Thymus (tissue), 14 donors: Measurements from ENCODE around the gene IFRD2. TPM values are rescaled to one million over a fixed set of nuclear protein-coding genes. Genes with fewer than 3 reads are reported as not detected.

Experiments used
- DNase-seq, 9 donors: peaks; one replicate each; pipeline ENCODE4 v3.0.0-alpha.2; 2013; ENCODE audit warnings: low spot score in 9 of 9, low read depth in 6 of 9, missing footprints in 1 of 9
- H3K27ac ChIP-seq, 2 donors: one replicate each; pipeline ENCODE4 v1.5.1; 2013; ENCODE audit warnings: control low read depth in 1 of 2, low read depth in 1 of 2, low read length in 1 of 2, mild to moderate bottlenecking in 1 of 2, moderate library complexity in 1 of 2
- H3K27me3 ChIP-seq, 2 donors: one replicate each; pipeline ENCODE4 v1.5.1; 2013; ENCODE audit warnings: low read length in 1 of 2; ENCODE audit not compliant: control insufficient read depth in 2 of 2, insufficient read depth in 1 of 2
- H3K36me3 ChIP-seq, 2 donors: one replicate each; pipeline ENCODE4 v1.5.1; 2013; ENCODE audit warnings: low read length in 1 of 2, mild to moderate bottlenecking in 1 of 2, moderate library complexity in 1 of 2; ENCODE audit not compliant: control insufficient read depth in 2 of 2, insufficient read depth in 2 of 2
- H3K4me1 ChIP-seq, 2 donors: one replicate each; pipeline ENCODE4 v1.5.1; 2013; ENCODE audit warnings: low read length in 2 of 2; ENCODE audit not compliant: control insufficient read depth in 2 of 2, insufficient read depth in 2 of 2
- H3K4me3 ChIP-seq, 2 donors: one replicate each; pipeline ENCODE4 v1.5.1; 2013; ENCODE audit warnings: low read length in 2 of 2, control low read depth in 1 of 2, mild to moderate bottlenecking in 1 of 2
- H3K9me3 ChIP-seq, 2 donors: one replicate each; pipeline ENCODE4 v1.5.1; 2013; ENCODE audit warnings: low read length in 1 of 2, mild to moderate bottlenecking in 1 of 2; ENCODE audit not compliant: control insufficient read depth in 2 of 2, insufficient read depth in 1 of 2
- WGBS: extraction: QIAGEN DNeasy Blood & Tissue Kit; methylation state at CpG from one replicate; pipeline ENCODE4 v1.1.7; 2013; 5-methylcytosine and 5-hydroxymethylcytosine counted together
- long read RNA-seq, 10 donors: transcript quantifications; one replicate each; lab custom pipeline, GENCODE V29; 2026
- polyA plus RNA-seq: library from polyadenylated mRNA; stranded (reverse); fragments of 200-250 nt; gene quantifications from one replicate; pipeline ENCODE4 v1.2.3, GENCODE V29; 2013
- total RNA-seq: library from RNA; stranded (reverse); fragments of 120-200 nt; gene quantifications from one replicate; pipeline ENCODE4 v1.2.4, GENCODE V29; 2013
- donor health status: healthy.

IFRD2 gene
- total RNA-seq (31.0 TPM), polyA plus RNA-seq (52.3 TPM)
- long read RNA-seq, donor 1, partial matches to known transcripts: 0 of 3 reads
- long read RNA-seq, donor 1, other reads (novel, unspliced or antisense): 0 of 3 reads
- long read RNA-seq, donor 2, transcript IFRD2-202 (12 exons, 2,109 nt): major isoform, 15 of 15 reads
- long read RNA-seq, donor 2, partial matches to known transcripts: 0 of 15 reads
- long read RNA-seq, donor 2, other reads (novel, unspliced or antisense): 0 of 15 reads
- long read RNA-seq, donor 3, transcript IFRD2-202 (12 exons, 2,109 nt): major isoform, 8 of 13 reads
- long read RNA-seq, donor 3, partial matches to known transcripts: 0 of 13 reads
- long read RNA-seq, donor 3, other reads (novel, unspliced or antisense): 0 of 13 reads
- long read RNA-seq, donor 4, transcript IFRD2-202 (12 exons, 2,109 nt): major isoform, 6 of 7 reads
- long read RNA-seq, donor 4, partial matches to known transcripts: 0 of 7 reads
- long read RNA-seq, donor 4, other reads (novel, unspliced or antisense): 0 of 7 reads
- long read RNA-seq, donor 5, transcript IFRD2-202 (12 exons, 2,109 nt): major isoform, 18 of 33 reads
- long read RNA-seq, donor 5, transcript IFRD2-206 (2 exons, 891 nt): minor isoform, 5 of 33 reads
- long read RNA-seq, donor 5, partial matches to known transcripts: 10 of 33 reads
- long read RNA-seq, donor 5, other reads (novel, unspliced or antisense): 0 of 33 reads
- long read RNA-seq, donor 6, transcript IFRD2-202 (12 exons, 2,109 nt): major isoform, 12 of 13 reads
- long read RNA-seq, donor 6, partial matches to known transcripts: 0 of 13 reads
- long read RNA-seq, donor 6, other reads (novel, unspliced or antisense): 0 of 13 reads
- long read RNA-seq, donor 7, transcript IFRD2-202 (12 exons, 2,109 nt): major isoform, 8 of 10 reads
- long read RNA-seq, donor 7, partial matches to known transcripts: 0 of 10 reads
- long read RNA-seq, donor 7, other reads (novel, unspliced or antisense): 0 of 10 reads
- long read RNA-seq, donor 8, partial matches to known transcripts: 0 of 7 reads
- long read RNA-seq, donor 8, other reads (novel, unspliced or antisense): 0 of 7 reads
- long read RNA-seq, donor 9, transcript IFRD2-202 (12 exons, 2,109 nt): major isoform, 6 of 8 reads
- long read RNA-seq, donor 9, partial matches to known transcripts: 0 of 8 reads
- long read RNA-seq, donor 9, other reads (novel, unspliced or antisense): 0 of 8 reads
- long read RNA-seq, donor 10, transcript IFRD2-202 (12 exons, 2,109 nt): major isoform, 5 of 7 reads
- long read RNA-seq, donor 10, partial matches to known transcripts: 0 of 7 reads
- long read RNA-seq, donor 10, other reads (novel, unspliced or antisense): 0 of 7 reads

GRCh38 chr3:50292159-50293078, at the start of gene IFRD2:
Gene IFRD2 (minus strand): TSS chr3:50292429. CDS start chr3:50292274, 155 bp downstream.
- H3K4me1 ChIP-seq: peaks cover 7 to 19% of the 10 kb centered on the region in 2 donors
- no peaks in the 10 kb centered on the region for H3K9me3 ChIP-seq
- H3K27me3 ChIP-seq: no peaks in the 10 kb centered on the region
- H3K36me3 ChIP-seq: peaks cover 26 to 30% of the 10 kb centered on the region in 2 donors
- WGBS: 2% methylated on average over 67 of the region's 67 CpGs
- DNase-seq: peak; percentile 82 to 98 (median 94)
- peak within 1 kb of the TSS; percentile 64 to 72 for H3K27ac ChIP-seq
- H3K4me3 ChIP-seq: peak within 1 kb of the TSS; percentile 78

- DNase-seq: no peak
- H3K4me1 ChIP-seq: peaks cover 22 to 53% of the 10 kb centered on the region in 2 donors
- no peak overlapping the region for H3K4me3 ChIP-seq
- peaks cover 0 to 38% of the 10 kb centered on the region in 2 donors for H3K27me3 ChIP-seq
- peaks cover 0 to 4% of the 10 kb centered on the region in 2 donors for H3K9me3 ChIP-seq
- H3K36me3 ChIP-seq: no peaks in the 10 kb centered on the region
- WGBS: 96% methylated on average over 9 of the region's 9 CpGs
- H3K27ac ChIP-seq: peak overlapping the region; percentile 14 to 77
These were observed 49.3 kb upstream of the IFRD2 start for GRCh38 chr3:50341537-50341936.

DNA sequence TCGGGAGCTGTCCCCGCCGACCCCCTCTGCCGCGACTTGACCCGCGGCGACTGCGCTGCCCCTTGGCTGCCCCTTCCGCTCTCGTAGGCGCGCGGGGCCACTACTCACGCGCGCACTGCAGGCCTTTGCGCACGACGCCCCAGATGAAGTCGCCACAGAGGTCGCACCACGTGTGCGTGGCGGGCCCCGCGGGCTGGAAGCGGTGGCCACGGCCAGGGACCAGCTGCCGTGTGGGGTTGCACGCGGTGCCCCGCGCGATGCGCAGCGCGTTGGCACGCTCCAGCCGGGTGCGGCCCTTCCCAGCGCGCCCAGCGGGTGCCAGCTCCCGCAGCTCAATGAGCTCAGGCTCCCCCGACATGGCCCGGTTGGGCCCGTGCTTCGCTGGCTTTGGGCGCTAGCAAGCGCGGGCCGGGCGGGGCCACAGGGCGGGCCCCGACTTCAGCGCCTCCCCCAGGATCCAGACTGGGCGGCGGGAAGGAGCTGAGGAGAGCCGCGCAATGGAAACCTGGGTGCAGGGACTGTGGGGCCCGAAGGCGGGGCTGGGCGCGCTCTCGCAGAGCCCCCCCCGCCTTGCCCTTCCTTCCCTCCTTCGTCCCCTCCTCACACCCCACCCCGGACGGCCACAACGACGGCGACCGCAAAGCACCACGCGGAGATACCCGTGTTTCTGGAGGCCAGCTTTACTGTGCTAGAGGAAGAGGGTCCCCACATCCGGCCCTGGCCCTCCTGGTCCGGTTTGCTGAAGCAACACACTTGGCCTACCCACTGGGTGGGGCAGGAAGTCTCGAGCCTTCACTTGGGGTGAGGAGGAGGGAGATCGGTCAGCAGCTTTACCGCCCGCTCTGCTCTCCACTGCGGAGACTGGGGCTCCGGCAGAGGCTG, 48.5 kb upstream of the IFRD2 start, which contains the start of gene RASSF1:
TSS of gene RASSF1 (minus strand) at position 389 of the 882 bp plus-strand sequence. CDS start at position 358, 31 bp downstream.
- peaks cover 0 to 37% of the 10 kb centered on the region in 2 donors for H3K27me3 ChIP-seq
- peaks cover 0 to 4% of the 10 kb centered on the region in 2 donors for H3K9me3 ChIP-seq
- peak within 1 kb of the TSS; percentile 16 to 31 for H3K4me3 ChIP-seq
- peaks cover 27 to 56% of the 10 kb centered on the region in 2 donors for H3K4me1 ChIP-seq
- H3K27ac ChIP-seq: peak within 1 kb of the TSS; percentile 51 to 77
- 3% methylated on average over 85 of the region's 85 CpGs for whole genome bisulfite sequencing
- no peaks in the 10 kb centered on the region for H3K36me3 ChIP-seq
- peak in 2 of 9 donors; percentile 51 to 66 for DNase-seq

DNA sequence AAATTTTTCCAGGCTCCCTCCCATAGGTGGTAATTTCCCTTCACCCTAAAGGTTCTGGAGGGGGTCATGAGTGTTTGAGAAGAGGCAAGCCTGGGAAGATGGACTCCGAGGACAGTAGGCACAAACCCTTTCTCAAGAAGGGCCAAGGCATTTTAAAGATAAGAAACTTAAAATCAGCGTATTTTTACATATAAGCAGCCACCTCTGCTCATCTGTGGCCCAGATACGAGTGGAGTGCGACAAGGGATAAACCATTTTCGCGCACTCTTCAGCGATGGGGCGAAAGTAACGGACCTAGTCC, 47.9 kb upstream of the IFRD2 start:
- Histone ChIP-seq H3K27ac (peak overlapping the region; percentile 4 to 77), H3K27me3 (peaks cover 0 to 32% of the 10 kb centered on the region in 2 donors), H3K36me3 (no peaks in the 10 kb centered on the region), H3K4me1 (peaks cover 24 to 56% of the 10 kb centered on the region in 2 donors), H3K4me3 (peak overlapping the region; percentile 16 to 31), H3K9me3 (peaks cover 0 to 4% of the 10 kb centered on the region in 2 donors)
- 8% methylated on average over 9 of the region's 9 CpGs for WGBS
- DNase-seq: no peak

DNA sequence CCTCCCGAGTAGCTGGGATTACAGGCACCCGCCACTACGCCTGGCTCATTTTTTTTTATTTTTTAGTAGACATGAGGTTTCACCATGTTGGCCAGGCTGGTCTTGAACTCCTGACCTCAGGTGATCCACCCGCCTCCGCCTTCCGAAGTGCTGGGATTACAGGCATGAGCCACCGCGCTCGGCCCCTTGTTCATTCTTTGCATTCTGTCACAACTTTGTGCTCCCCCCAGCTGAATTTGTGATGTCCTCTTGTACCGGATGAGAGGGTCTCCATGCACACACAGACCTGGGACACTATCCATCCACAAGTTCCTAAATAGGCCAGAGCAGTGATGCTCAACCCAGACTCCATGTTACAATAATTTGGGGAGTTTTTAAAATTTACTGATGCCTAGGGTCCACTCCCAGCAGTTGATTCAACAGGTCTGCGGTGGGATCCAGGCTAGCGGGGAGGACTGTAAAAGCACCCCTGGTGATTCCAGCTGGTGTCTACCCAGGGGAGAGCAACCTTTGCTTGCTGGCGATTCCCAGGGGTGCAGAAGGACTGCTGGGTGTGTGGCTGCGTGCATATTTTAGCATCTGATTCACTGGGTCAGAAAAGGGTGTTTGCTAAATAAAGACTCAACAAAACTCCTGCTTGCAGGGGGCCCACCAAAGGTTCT, 47.4 kb upstream of the IFRD2 start:
- Histone ChIP-seq H3K27ac (no peak overlapping the region), H3K4me1 (peaks cover 24 to 60% of the 10 kb centered on the region in 2 donors), H3K36me3 (peaks cover 0 to 2% of the 10 kb centered on the region in 2 donors), H3K27me3 (peaks cover 0 to 32% of the 10 kb centered on the region in 2 donors), H3K4me3 (peak overlapping the region; percentile 16 to 31), H3K9me3 (peaks cover 0 to 4% of the 10 kb centered on the region in 2 donors)
- 71% methylated on average over 14 of the region's 14 CpGs for whole genome bisulfite sequencing
- DNase-seq: no peak

DNA sequence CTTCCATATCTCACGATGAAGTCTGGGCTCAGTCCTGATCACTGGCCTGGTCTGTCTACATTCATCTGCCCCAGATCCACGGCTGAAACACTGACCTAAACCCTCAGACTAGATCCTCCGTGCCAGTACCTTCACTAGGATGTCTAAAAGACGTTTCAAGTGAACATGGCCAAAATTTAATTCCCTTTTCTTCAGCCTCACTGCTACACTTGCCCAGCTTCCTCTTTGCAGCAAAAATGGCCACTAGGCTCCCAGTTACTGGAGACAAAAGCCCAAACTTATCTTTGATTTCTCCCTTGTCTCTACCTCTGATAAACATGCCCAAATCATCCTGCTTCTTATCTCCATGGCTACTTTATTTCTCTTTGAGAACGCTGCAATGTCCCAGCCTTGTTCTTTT, 46.7 kb upstream of the IFRD2 start:
- peaks cover 0 to 4% of the 10 kb centered on the region in 2 donors for H3K9me3 ChIP-seq
- peak overlapping the region in 1 of 2 donors; percentile 86 for H3K4me3 ChIP-seq
- peak overlapping the region; percentile 19 to 61 for H3K27ac ChIP-seq
- 31% methylated on average over 5 of the region's 5 CpGs for WGBS
- H3K27me3 ChIP-seq: peaks cover 0 to 32% of the 10 kb centered on the region in 2 donors
- no peak for DNase-seq
- H3K4me1 ChIP-seq: peaks cover 24 to 66% of the 10 kb centered on the region in 2 donors
- peaks cover 0 to 8% of the 10 kb centered on the region in 2 donors for H3K36me3 ChIP-seq
